Effector memory CD4-positive, alpha-beta T cell (primary cell): ENCODE results near the gene LMCD1.

Experiments
- DNase-seq, 3 donors: peaks; one replicate each; pipeline ENCODE4 v3.0.0-alpha.2; 2020
- H3K27ac ChIP-seq: 2 replicates; pipeline ENCODE4 v1.7.0; 2013; ENCODE audit warnings: mild to moderate bottlenecking, low read length, moderate library complexity; ENCODE audit not compliant: insufficient read depth, poor library complexity, severe bottlenecking
- H3K27me3 ChIP-seq: replicated peaks from 2 replicates; pipeline ENCODE4 v1.7.0; 2013; ENCODE audit warnings: mild to moderate bottlenecking, low read length; ENCODE audit not compliant: insufficient read depth, control insufficient read depth, poor library complexity, severe bottlenecking
- H3K36me3 ChIP-seq: 2 replicates; pipeline ENCODE4 v1.7.0; 2013; ENCODE audit warnings: mild to moderate bottlenecking, low read length, moderate library complexity; ENCODE audit not compliant: control insufficient read depth, insufficient read depth
- H3K4me1 ChIP-seq: 2 replicates; pipeline ENCODE4 v1.7.0; 2013; ENCODE audit warnings: low read length, mild to moderate bottlenecking; ENCODE audit not compliant: control insufficient read depth, insufficient read depth, poor library complexity, severe bottlenecking
- H3K4me3 ChIP-seq: 2 replicates; pipeline ENCODE4 v1.7.0; 2013; ENCODE audit warnings: low read length, low read depth, mild to moderate bottlenecking; ENCODE audit not compliant: insufficient read depth, poor library complexity, severe bottlenecking
- H3K9me3 ChIP-seq: 2 replicates; pipeline ENCODE4 v1.7.0; 2013; ENCODE audit warnings: mild to moderate bottlenecking, low read length, moderate library complexity; ENCODE audit not compliant: control insufficient read depth
- total RNA-seq, 3 donors: gene quantifications; one replicate each; lab custom pipeline; 2026; lab: John Stamatoyannopoulos, UW

Gene LMCD1
- total RNA-seq = 1.2 to 1.6 (median 1.2) reads per million in 3 donors

- H3K9me3 ChIP-seq = no peaks in the 10 kb centered on the region
- H3K4me1 ChIP-seq = peaks cover 5% of the 10 kb centered on the region
Observed at GRCh38 chr3:8501371-8502131, at the start of gene LMCD1. LMCD1 (plus strand) TSS chr3:8501823; CDS start chr3:8501939, 116 bp downstream.

GRCh38 chr3:8452112-8452511 is 49.5 kb upstream of the LMCD1 start:
- H3K27ac ChIP-seq = no peak overlapping the region

More at GRCh38 chr3:8501371-8502131, at the start of gene LMCD1:
- H3K36me3 ChIP-seq = no peaks in the 10 kb centered on the region
- H3K27ac ChIP-seq = peak within 1 kb of the TSS; percentile 53
- DNase-seq = peak; percentile 55 to 68 (median 66)
- no peaks in the 10 kb centered on the region for H3K27me3 ChIP-seq
- H3K4me3 ChIP-seq = peak within 1 kb of the TSS; percentile 56

GRCh38 chr3:8453153-8453552 is 48.5 kb upstream of the LMCD1 start:
- Histone ChIP-seq H3K27me3 (no peaks in the 10 kb centered on the region), H3K4me1 (no peaks in the 10 kb centered on the region), H3K27ac (no peak overlapping the region), H3K9me3 (no peaks in the 10 kb centered on the region), H3K4me3 (no peak overlapping the region), H3K36me3 (no peaks in the 10 kb centered on the region)
- no peak for DNase-seq

More at GRCh38 chr3:8452112-8452511, 49.5 kb upstream of the LMCD1 start:
- Histone ChIP-seq H3K27me3 (no peaks in the 10 kb centered on the region), H3K4me1 (no peaks in the 10 kb centered on the region), H3K36me3 (no peaks in the 10 kb centered on the region), H3K9me3 (no peaks in the 10 kb centered on the region), H3K4me3 (no peak overlapping the region)
- no peak for DNase-seq

DNA sequence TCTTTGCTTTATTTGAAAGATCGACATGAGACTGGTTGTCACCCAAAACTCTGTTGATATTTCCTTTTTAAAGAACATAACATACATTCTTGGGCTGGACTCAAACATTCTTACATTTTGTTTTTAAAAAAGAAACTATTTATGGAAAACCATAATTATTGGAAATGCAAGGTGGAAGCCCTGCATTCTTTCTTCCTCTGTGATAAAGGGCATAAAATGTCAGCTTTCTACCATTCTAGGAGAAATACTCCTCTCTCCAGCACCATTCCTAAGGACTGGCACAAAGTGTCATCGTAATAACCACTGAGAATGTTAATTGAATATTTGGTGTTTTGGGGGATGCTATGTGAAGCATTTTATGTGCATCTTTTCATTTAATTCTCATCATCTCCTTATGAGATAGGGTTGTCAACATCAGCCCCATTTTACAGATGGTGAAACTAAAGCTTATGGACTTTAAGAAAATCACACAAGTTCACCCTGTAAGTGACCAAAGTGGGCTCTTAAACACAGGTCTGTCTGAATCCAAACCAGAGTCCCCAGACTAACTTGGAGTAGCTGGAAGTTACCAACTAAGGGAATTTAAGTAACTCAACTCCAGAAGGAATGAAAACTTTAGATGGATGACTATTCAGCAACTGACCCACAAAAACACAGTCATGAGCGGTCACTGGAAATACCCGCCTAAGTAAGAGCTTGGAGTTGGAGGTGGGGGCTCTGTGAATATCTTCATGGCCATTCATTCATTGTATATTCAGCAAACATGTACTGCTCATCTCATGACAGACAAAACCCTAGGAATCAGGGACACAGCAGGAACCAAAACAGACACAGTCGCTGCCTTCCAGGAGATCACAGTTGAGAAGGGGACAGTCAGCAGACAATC is 45.9 kb upstream of the LMCD1 start:
- Histone ChIP-seq H3K27ac (no peak overlapping the region), H3K4me1 (no peaks in the 10 kb centered on the region), H3K4me3 (no peak overlapping the region), H3K9me3 (no peaks in the 10 kb centered on the region), H3K27me3 (no peaks in the 10 kb centered on the region), H3K36me3 (no peaks in the 10 kb centered on the region)
- no peak for DNase-seq

DNA sequence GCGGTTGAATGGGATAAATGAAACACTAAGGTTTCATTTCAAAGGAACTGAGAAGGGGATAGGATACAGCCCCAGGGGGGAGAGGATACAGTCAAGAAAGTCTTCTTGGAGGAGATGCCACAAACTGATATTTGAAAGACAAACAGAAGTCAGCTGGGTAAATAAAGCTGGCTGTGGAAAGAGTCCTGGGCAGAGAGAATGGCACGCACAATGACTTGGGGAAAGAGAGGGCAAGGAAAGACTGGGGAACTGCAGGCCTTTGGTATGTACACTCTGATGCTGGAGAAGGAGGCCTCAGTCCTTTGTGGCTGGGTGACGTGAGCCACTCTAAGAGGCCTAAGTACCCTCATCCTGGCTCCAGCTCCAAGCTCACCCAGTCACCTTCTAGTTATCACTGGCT is 45.2 kb upstream of the LMCD1 start:
- Histone ChIP-seq H3K4me3 (no peak overlapping the region), H3K9me3 (no peaks in the 10 kb centered on the region), H3K27me3 (no peaks in the 10 kb centered on the region), H3K36me3 (no peaks in the 10 kb centered on the region), H3K4me1 (no peaks in the 10 kb centered on the region), H3K27ac (no peak overlapping the region)
- no peak for DNase-seq

- no peak for DNase-seq
- no peaks in the 10 kb centered on the region for H3K27me3 ChIP-seq
- H3K4me1 ChIP-seq = no peaks in the 10 kb centered on the region
- no peaks in the 10 kb centered on the region for H3K9me3 ChIP-seq
- no peak overlapping the region for H3K27ac ChIP-seq
- no peak overlapping the region for H3K4me3 ChIP-seq
- H3K36me3 ChIP-seq = no peaks in the 10 kb centered on the region
Observed at GRCh38 chr3:8457039-8457438, 44.6 kb upstream of the LMCD1 start.

- Histone ChIP-seq H3K27ac (no peak overlapping the region), H3K36me3 (no peaks in the 10 kb centered on the region), H3K4me3 (no peak overlapping the region), H3K9me3 (no peaks in the 10 kb centered on the region), H3K27me3 (no peaks in the 10 kb centered on the region), H3K4me1 (no peaks in the 10 kb centered on the region)
- DNase-seq = no peak
Observed at GRCh38 chr3:8458238-8458661, 43.4 kb upstream of the LMCD1 start.

DNA sequence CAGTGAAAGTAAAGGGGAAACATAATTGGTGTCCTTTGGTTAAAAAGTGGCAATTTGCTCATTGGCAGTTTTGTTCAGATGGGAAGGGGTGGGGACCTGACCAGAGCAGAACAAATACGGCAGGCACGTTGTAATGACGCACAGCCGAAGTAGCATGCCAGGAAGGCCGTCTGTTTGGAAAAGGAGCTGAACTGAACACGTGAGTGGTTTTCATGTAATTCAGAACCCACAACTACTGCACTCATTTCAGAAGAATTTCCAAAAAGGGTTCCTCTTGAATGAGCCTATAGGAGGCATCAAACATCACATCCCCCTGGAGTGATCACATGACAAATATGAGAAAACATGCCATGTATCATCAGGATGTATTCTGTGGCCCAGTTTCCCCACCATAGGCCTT is 42.9 kb upstream of the LMCD1 start:
- Histone ChIP-seq H3K4me1 (no peaks in the 10 kb centered on the region), H3K27me3 (no peaks in the 10 kb centered on the region), H3K27ac (no peak overlapping the region), H3K36me3 (no peaks in the 10 kb centered on the region), H3K9me3 (no peaks in the 10 kb centered on the region), H3K4me3 (no peak overlapping the region)
- no peak for DNase-seq

DNA sequence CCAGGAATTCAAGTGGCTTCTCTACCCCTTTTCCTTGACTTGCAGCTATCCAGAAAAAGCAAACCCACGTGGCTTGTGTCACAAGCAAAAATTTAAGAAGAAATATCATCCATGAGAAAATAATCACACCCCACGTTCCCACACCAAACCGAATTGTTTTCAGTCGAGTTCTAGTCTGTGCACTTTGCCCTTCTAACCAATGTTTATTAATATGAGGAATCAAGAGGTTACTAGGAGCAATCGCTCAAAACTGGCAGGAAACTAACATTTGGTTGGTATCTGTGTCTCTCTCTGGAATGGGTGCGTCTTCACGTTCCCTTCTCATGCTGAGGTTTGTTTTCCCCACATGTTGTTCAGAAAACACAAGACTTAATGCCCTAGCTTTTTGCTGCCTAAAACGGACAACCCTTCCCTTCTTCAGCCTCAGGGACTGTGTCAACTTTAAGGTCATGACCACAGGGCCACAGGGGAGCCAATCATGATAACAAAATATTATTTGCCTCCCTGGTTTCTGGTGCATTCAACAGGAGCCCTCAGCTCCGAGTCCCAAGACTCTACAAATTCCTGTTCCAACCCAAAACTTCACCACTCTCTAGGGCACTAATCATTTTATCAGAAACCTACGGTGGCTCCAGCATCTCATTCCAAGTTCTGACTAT is 41.4 kb upstream of the LMCD1 start:
- H3K4me1 ChIP-seq = no peaks in the 10 kb centered on the region
- H3K4me3 ChIP-seq = no peak overlapping the region
- no peaks in the 10 kb centered on the region for H3K36me3 ChIP-seq
- no peaks in the 10 kb centered on the region for H3K27me3 ChIP-seq
- H3K9me3 ChIP-seq = no peaks in the 10 kb centered on the region
- DNase-seq = no peak
- H3K27ac ChIP-seq = no peak overlapping the region
